SH-SY5Y (cell line): ENCODE results near the gene CACNA1I.

ENCODE experiments used
- GATA2 ChIP-seq: IDR thresholded peaks from 2 replicates; pipeline ENCODE4 v1.6.1; 2011; ENCODE audit warnings: mild to moderate bottlenecking, low read depth, low read length
- GATA3 ChIP-seq: IDR thresholded peaks from 2 replicates; pipeline ENCODE4 v1.6.1; 2011; ENCODE audit warnings: low read depth, mild to moderate bottlenecking, low read length, moderate library complexity

DNA sequence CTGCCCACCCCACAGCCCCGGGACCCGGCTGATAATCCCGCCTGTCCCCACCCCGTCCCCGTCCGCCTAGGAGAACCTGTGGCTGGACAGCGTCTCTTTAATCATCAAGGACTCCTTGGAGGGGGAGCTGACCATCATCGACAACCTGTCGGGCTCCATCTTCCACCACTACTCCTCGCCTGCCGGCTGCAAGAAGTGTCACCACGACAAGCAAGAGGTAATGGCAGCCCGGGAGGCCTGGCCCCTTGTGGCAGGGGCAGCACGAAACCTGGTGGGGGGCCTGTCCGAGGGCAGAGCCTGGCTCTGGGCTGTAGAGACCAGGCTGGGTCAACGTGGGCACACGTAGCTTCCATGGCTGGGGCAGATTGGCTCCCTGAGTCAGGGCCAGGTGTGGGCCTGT lies 109.1 kb downstream of the CACNA1I start:
- TF ChIP-seq GATA3 (no peak), GATA2 (no peak)
